Fibroblast of villous mesenchyme (primary cell): ENCODE data around the gene ALDH18A1. TPM values are rescaled to one million over a fixed set of nuclear protein-coding genes. Genes with fewer than 3 reads are reported as not detected.

Source experiments
- DNase-seq: peaks from one replicate; pipeline ENCODE4 v3.0.0-alpha.2; 2010; ENCODE audit warnings: low read depth
- H3K4me3 ChIP-seq: 2 replicates; pipeline ENCODE4 v1.5.1; 2011; ENCODE audit warnings: low read depth, mild to moderate bottlenecking, low read length
- CTCF ChIP-seq: IDR thresholded peaks from 2 replicates; pipeline ENCODE4 v1.5.1; 2012; ENCODE audit warnings: low read depth, mild to moderate bottlenecking, low read length; ENCODE audit not compliant: insufficient read depth
- total RNA-seq: library from RNA; depleted of rRNA; stranded (reverse); fragments of >200 nt; gene quantifications from 2 replicates; pipeline ENCODE4 v1.2.3, GENCODE V29; 2012

ALDH18A1 gene
- total RNA-seq, 1 donor = 154 TPM

GRCh38 chr10:95574649-95575365 is 81.7 kb downstream of the ALDH18A1 start:
- no peak overlapping the region for H3K4me3 ChIP-seq
- DNase-seq = no peak
- TF ChIP-seq CTCF = no peak

GRCh38 chr10:95573964-95574604 is 82.4 kb downstream of the ALDH18A1 start:
- no peak for TF ChIP-seq CTCF
- H3K4me3 ChIP-seq = no peak overlapping the region
- DNase-seq = no peak

GRCh38 chr10:95573527-95573926 is 83.0 kb downstream of the ALDH18A1 start:
- no peak for TF ChIP-seq CTCF

GRCh38 chr10:95572131-95572820 is 84.2 kb downstream of the ALDH18A1 start:
- DNase-seq = no peak
- no peak overlapping the region for H3K4me3 ChIP-seq
- TF ChIP-seq CTCF = no peak

More at GRCh38 chr10:95573527-95573926, 83.0 kb downstream of the ALDH18A1 start:
- no peak for DNase-seq
- no peak overlapping the region for H3K4me3 ChIP-seq

GRCh38 chr10:95571390-95571789 is 85.1 kb downstream of the ALDH18A1 start:
- DNase-seq = no peak
- no peak for TF ChIP-seq CTCF
- no peak overlapping the region for H3K4me3 ChIP-seq

- no peak for DNase-seq
- no peak overlapping the region for H3K4me3 ChIP-seq
- no peak for TF ChIP-seq CTCF
Observed at GRCh38 chr10:95569368-95569767, 87.1 kb downstream of the ALDH18A1 start.
